NB4 (cell line): ENCODE results near the gene DNAH8.

Source experiments
- DNase-seq: peaks from one replicate; pipeline ENCODE4 v3.0.0; 2010; ENCODE audit warnings: low read depth
- H3K4me3 ChIP-seq: one replicate; pipeline ENCODE4 v1.5.1; 2011; ENCODE audit warnings: mild to moderate bottlenecking, low read depth, low read length, moderate library complexity
- CTCF ChIP-seq: IDR thresholded peaks from one replicate; pipeline ENCODE4 v1.5.1; 2012; ENCODE audit warnings: low read depth, low read length
- MYC ChIP-seq: IDR thresholded peaks from 2 replicates; pipeline ENCODE4 v1.6.1; 2011; ENCODE audit warnings: low read depth, low read length
- POLR2A ChIP-seq: IDR thresholded peaks from 2 replicates; pipeline ENCODE4 v1.6.1; 2011; ENCODE audit warnings: mild to moderate bottlenecking; ENCODE audit not compliant: insufficient read length; ENCODE audit errors: extremely low read depth
- TF ChIP-seq, protein P1 (sequence below): IDR thresholded peaks from 2 replicates; pipeline ENCODE4 v1.6.1; 2011; ENCODE audit warnings: low read depth, low read length

Gene DNAH8

GRCh38 chr6:38877721-38878120, 162.6 kb downstream of the DNAH8 start:
- no peak overlapping the region for H3K4me3 ChIP-seq
- no peak for DNase-seq
- TF ChIP-seq, protein P1, sequence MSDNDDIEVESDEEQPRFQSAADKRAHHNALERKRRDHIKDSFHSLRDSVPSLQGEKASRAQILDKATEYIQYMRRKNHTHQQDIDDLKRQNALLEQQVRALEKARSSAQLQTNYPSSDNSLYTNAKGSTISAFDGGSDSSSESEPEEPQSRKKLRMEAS: no peak
- TF ChIP-seq POLR2A (no peak), CTCF (no peak), MYC (no peak)

GRCh38 chr6:38882157-38882556, 167.0 kb downstream of the DNAH8 start:
- H3K4me3 ChIP-seq: no peak overlapping the region
- no peak for TF ChIP-seq POLR2A
- no peak for TF ChIP-seq CTCF
- TF ChIP-seq MYC: no peak
- no peak for DNase-seq

DNA sequence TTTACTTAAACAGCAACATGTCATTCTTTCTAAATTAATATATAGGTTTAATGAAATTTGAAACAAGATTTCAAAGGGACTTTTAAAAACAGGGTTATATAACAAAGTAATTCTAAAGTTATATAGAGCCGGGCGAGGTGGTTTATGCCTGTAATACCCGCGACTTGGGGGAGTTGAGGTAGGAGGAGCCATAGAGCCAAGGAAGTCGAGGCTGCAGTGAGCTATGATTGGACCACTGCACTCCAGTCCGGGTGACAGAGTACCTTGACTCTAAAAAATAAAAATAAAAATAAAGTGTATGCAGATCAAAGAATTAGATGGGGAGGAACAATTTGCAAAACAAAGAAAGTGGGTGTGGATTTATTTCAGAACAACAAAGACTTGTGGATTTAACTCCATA, 182.4 kb downstream of the DNAH8 start:
- TF ChIP-seq, protein P1: no peak
- H3K4me3 ChIP-seq: no peak overlapping the region
- DNase-seq: no peak

- DNase-seq: no peak
- TF ChIP-seq MYC (no peak), CTCF (no peak), POLR2A (no peak)
- TF ChIP-seq, protein P1: no peak
- no peak overlapping the region for H3K4me3 ChIP-seq
These were observed 186.9 kb downstream of the DNAH8 start for GRCh38 chr6:38901802-38902522.

GRCh38 chr6:38906582-38906981, 191.5 kb downstream of the DNAH8 start:
- H3K4me3 ChIP-seq: no peak overlapping the region
- DNase-seq: no peak
- TF ChIP-seq, protein P1: no peak
- TF ChIP-seq CTCF (no peak), MYC (no peak), POLR2A (no peak)

- H3K4me3 ChIP-seq: no peak overlapping the region
- TF ChIP-seq, protein P1: no peak
- TF ChIP-seq CTCF (no peak), POLR2A (no peak)
- DNase-seq: no peak
These were observed 192.2 kb downstream of the DNAH8 start for GRCh38 chr6:38907264-38907663.
